GM18951 (cell line): ENCODE results near the gene FRRS1L.

ENCODE experiments used
- POLR2A ChIP-seq: IDR thresholded peaks from 4 replicates; pipeline ENCODE4 v1.6.1; 2011; ENCODE audit warnings: mild to moderate bottlenecking; ENCODE audit not compliant: insufficient read length, insufficient read depth; ENCODE audit errors: extremely low read depth
- in situ Hi-C: fragments of 300-500 bp; cut with MboI; formaldehyde crosslinking; loops from one replicate; pipeline ENCODE4 v1.12.0; 2022; ENCODE audit warnings: low sequenced_read_pairs, mixed read lengths, inconsistent platforms; ENCODE audit not compliant: unreplicated experiment

FRRS1L gene

GRCh38 chr9:109117856-109118807 is 48.9 kb downstream of the FRRS1L start:
- TF ChIP-seq POLR2A, result no peak
- in situ Hi-C loops, result no loop called here

- in situ Hi-C loops, result no loop called here
- TF ChIP-seq POLR2A, result no peak
Observed at GRCh38 chr9:109115931-109116526, 51.0 kb downstream of the FRRS1L start.

GRCh38 chr9:109114670-109115069 is 52.4 kb downstream of the FRRS1L start:
- in situ Hi-C loops, result no loop called here
- no peak for TF ChIP-seq POLR2A

GRCh38 chr9:109113892-109114609 is 53.0 kb downstream of the FRRS1L start:
- in situ Hi-C loops, result no loop called here
- no peak for TF ChIP-seq POLR2A

- TF ChIP-seq POLR2A, result no peak
- in situ Hi-C loops, result no loop called here
Observed at GRCh38 chr9:109113254-109113653, 53.8 kb downstream of the FRRS1L start.

DNA sequence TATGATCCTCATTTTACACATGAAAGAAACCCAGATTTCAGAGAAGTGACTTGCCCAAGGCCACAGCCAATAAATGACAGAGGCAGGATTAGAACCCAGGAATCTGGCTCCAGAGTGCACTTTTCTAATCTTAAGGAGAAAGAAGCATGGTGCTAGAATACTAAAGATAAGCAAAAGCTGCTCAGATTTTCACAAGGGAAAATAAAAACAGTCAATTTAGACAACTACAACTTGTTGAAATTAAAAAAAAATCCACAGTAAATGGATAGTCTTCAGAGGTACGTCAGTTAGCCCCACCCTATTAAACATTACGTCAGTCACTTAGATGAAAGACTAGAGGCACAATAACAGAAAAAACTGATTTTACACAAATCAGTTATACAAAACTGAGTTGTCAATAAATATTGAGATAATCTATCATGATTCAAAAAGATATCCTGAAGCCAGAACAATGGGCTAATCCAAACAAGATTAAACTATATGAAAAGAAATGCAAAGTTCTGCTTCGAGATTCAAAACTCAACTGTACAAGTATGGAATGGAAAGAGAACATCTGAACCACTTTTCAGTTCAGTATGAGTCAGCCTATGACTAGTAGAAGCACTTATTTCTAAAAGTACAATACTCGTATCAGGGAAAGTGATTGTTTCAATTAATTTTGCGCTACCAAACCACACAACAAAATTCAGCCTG is 56.6 kb downstream of the FRRS1L start:
- TF ChIP-seq POLR2A, result no peak
- in situ Hi-C loops, result no loop called here

DNA sequence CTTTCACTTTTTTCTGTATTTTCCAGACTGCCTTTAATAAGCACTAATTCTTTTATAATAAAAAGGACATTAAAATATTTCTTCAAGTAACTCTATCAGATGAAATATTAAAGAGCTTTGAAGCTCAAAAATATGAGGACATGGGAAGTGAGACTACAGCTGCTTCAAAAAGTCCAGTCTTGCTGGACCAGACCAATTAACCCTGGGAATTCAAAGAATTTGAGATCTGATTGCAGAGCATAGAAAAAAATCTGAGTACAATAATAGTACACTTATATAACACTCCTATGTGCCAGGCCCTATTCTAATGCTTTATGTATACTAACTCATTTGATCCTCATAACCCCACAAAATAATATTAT is 57.1 kb downstream of the FRRS1L start:
- in situ Hi-C loops, result no loop called here
- TF ChIP-seq POLR2A, result no peak

GRCh38 chr9:109108318-109108717 is 58.7 kb downstream of the FRRS1L start:
- in situ Hi-C loops, result no loop called here

DNA sequence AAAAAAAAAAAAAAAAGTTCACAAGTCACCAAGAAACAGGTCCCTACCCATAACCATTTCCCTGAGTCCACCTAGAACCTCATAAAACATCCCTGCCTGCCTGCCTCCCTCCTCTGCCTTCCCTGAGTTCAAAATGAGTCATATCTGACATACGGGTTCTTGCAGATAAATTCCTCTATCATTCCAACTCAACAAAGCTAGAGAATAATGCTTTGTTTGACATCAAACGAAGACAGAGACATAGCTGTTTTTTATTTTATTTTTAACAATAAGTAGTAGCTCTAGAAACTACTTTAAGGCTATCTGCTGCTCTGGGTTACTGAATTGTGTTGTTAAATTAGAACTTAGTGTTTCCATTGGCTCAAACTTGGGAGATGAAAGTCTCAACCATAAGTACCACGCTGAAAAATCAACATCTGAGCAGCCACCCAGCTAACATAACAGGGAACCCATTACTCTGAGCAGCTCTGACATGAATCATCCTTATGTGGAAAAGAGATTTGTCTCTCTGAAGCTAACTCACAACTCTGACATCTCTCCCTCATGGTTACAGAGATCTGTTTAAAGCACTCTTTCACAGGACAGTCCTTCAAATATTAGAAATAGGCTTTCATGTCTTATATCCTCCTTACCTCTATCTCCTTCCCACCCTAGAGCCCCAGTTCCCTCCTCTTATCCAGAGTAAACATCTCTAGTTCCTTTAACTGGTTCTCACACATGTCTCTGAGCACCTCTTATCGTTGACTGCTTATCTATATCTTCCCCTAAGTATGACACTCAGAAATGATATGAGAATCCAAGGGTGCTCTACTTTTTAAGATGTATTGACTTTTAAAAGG is 59.4 kb downstream of the FRRS1L start:
- in situ Hi-C loops, result no loop called here
- TF ChIP-seq POLR2A, result no peak

More at GRCh38 chr9:109108318-109108717, 58.7 kb downstream of the FRRS1L start:
- no peak for TF ChIP-seq POLR2A

GRCh38 chr9:109101810-109102209 is 65.2 kb downstream of the FRRS1L start:
- TF ChIP-seq POLR2A, result no peak
- in situ Hi-C loops, result no loop called here

- no peak for TF ChIP-seq POLR2A
- in situ Hi-C loops, result no loop called here
Observed at GRCh38 chr9:109101202-109101595, 65.8 kb downstream of the FRRS1L start.

DNA sequence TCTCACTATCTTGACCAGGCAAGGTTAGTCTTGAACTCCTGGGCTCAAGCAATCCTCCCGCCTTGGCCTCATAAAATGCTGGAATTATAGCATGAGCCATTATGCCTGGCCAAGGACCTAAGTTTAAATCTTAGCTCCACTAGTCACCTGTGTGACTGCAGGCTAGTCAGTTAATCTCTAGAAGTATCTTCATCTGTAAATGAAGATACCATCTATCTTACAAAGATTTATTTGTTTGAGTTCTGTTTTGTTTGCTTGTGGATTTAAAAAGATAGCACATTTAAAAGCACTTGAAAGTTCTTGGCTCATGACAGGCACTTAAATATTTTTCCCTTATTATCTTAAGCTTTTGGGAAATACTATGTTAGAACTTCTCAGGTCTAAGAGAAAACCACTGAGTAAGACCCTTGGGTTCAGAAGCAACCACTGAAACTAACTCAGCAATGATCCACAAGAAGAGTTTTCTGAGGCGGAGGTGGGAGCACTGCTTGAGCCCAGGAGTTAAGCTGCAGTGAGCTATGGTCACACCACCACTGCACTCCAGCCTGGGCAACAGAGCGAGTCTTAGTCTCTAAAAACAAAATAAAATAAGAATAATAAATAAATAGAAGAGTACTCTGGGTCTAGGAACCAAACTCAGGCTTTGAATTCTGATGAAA is 66.4 kb downstream of the FRRS1L start:
- in situ Hi-C loops, result no loop called here
- TF ChIP-seq POLR2A, result no peak
